Testis (tissue), 2 donors: ENCODE data around the gene CCNO.

Source experiments
- CTCF ChIP-seq, 3 experiments: fragments of 450-650 bp in 2 of 3; fragments of 200-600 bp in 1 of 3; sonication (generic) in 1 of 3; IDR thresholded peaks; one replicate each; pipeline ENCODE4 v1.5.1; 2016 to 2019; ENCODE audit warnings: antibody characterized with exemption in 3 of 3, mild to moderate bottlenecking in 2 of 3, moderate library complexity in 1 of 3
- POLR2A ChIP-seq: fragments of 450-650 bp; IDR thresholded peaks from one replicate; pipeline ENCODE4 v1.6.1; 2017; ENCODE audit warnings: antibody characterized with exemption, mild to moderate bottlenecking, moderate library complexity

GRCh38 chr5:55222985-55223811, 10.2 kb downstream of the CCNO start:
- TF ChIP-seq CTCF (IDR thresholded peaks at IDR 0.05) (no peak), POLR2A (no peak)
